LNCAP (cell line): ENCODE data around the gene DTHD1.

Source experiments
- CTCF ChIP-seq: fragments of 450-650 bp; IDR thresholded peaks from 2 replicates; pipeline ENCODE4 v1.5.1; 2017; ENCODE audit warnings: mild to moderate bottlenecking

DTHD1 gene

GRCh38 chr4:36243355-36244256 is 37.8 kb upstream of the DTHD1 start:
- TF ChIP-seq CTCF = no peak

GRCh38 chr4:36244257-36245082 is 36.9 kb upstream of the DTHD1 start, which contains the start of gene ARAP2:
Gene ARAP2 (minus strand): TSS chr4:36244514. CDS start chr4:36229486, 15,028 bp downstream.
- peak; percentile 34; the same call in 1 of the 2 replicates for TF ChIP-seq CTCF

GRCh38 chr4:36249610-36250009 is 31.8 kb upstream of the DTHD1 start:
- TF ChIP-seq CTCF = no peak

GRCh38 chr4:36251983-36252382 is 29.4 kb upstream of the DTHD1 start:
- TF ChIP-seq CTCF = no peak

- no peak for TF ChIP-seq CTCF
These were observed 27.0 kb upstream of the DTHD1 start for GRCh38 chr4:36254371-36254770.

DNA sequence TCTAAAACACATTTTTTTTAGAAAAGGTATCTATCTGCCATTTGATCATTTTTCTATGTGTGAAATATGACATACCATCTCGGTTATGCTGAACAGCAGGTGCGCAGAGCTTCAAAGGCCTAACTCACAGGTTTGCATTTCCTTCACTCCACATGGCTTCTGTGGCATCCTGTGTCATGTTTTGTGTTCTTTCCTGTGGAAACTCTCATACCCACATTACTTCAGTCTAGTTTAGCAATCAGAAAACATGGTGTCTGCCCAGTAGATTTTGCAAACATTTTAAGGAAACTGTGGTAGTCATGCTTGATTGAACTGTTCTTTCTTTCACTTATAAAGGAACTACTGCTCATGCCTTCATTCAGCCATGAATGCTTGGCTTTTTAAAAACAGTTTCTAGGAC is 25.8 kb upstream of the DTHD1 start:
- TF ChIP-seq CTCF = no peak

DNA sequence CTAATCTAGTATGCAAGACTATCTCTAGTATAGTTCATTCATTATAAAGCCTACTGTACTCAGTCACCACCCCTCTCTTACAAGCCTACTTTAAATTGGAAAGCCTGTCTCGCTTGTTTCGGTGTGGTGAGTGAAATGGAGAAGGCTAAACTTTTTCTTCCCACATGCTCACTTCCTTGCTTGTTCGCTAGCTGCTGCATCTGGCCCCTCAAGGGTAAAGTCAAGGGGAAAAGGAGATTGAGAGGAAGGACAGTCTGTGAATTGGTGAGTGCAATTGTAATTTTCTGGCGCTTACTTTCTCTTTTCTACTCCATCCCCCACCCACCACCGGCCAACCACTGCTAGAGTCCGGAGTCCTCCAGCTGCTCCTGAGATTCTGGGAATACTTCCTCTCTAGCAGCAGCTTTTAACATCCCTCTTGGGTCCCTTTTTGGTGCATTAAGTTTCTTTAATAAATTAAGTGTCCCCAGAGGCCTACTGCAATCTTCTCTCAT is 25.0 kb upstream of the DTHD1 start:
- TF ChIP-seq CTCF = no peak
